ENCODE measurements around the gene GDPD5.

Gene GDPD5

DNA sequence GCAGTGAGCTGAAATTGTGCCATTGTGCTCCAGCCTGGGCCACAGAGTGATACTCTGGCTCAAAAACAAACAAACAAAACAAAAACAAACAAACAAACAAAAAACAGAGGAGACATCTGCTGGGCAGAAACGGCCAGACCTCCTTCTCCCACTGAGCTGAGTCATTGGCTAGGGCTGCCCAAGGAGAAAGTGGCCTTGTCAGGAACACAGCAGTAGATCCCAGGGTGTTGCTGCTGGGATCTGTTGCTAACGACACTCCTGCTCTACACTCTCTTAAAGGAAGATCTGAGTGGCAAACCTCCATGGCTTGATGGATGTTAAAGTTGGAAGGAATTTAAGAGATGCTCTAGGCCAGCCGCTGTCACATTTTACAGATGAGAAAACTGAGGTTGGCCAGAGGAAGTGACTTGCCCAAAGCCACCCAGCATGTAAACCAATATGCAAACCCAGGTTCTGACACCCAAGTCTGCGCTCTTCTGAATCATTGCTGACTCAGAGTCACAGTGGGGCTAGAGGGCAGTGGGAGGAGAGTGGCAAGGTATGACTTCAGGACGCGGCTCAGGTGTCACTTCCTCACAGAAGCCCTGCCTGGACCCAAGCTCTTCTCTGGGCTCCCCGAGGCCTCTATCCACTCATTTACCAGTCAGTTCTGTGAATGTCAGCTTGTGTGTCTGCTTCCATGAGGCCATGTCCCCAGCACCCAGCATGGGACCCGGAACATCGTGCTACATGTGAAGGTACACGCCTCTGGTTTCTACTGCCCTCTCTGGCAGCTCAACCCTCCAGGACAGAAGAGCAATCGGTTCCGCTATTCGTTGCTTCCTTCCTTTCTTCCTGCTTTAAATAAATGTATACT lies 11.3 kb upstream of the GDPD5 start:
- FAIRE-seq: no peak
- DNase-seq (ENCODE audit: low spot score): peak; percentile 62

DNA sequence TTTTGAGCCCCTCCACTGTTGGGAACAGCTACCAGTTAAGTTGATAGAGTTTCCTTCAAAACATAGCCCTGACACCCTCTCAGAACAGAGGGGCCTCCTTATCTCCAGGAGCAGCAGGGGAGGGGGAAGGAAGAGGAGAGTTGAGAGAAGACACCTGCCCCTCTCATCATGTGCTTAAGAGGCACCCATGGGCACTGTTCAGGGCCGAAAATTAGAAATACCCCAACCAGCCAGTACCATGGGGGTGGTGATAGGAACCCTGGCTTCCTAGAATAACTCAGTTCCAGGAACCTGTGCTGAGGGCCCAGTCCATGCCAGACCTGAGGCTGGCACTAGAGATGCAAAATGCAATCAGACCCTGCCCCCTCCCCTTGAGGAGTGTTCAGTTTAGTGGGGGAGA lies 9.3 kb upstream of the GDPD5 start:
- DNase-seq (ENCODE audit: low spot score) (no peak), FAIRE-seq (no peak)

DNA sequence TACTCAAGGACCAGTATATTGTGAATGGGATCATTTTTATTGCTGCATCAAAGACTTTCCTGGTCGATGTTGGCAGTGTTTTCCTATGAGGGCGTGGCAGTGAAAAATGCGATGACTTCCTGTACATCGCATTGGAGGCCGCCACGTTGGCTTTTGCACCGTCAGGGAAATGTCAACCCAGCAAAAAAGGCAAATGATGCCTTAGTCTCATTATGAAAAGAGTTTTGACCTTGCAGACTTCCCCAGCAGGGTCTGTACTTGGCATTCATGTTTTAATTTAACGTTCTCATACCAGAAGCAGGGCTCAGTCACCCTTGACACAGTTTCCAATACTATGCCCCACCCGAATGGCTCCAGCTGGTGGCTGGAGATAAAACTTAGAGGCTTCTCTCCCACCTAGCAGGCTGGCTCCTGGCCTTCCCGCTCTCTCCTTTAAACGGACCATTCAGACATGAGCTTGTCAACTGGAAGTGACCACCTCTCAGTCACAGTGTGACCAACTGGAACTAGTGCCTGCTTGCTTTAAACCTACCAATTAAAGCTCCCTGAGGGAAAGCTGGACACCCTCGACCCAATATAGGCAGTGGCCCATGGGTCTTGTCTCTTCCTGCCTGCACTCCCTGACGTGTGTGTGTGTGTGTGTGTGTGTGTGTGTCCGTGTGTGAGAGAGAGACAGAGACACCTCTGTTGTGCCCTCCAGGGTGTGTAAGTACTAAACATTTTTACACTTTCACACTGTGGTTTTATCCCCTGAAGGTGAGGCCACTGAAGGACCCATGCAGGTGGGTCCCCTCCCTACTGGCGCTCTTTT lies 8.7 kb upstream of the GDPD5 start:
- no peak for DNase-seq (ENCODE audit: low spot score)
- FAIRE-seq: no peak

DNA sequence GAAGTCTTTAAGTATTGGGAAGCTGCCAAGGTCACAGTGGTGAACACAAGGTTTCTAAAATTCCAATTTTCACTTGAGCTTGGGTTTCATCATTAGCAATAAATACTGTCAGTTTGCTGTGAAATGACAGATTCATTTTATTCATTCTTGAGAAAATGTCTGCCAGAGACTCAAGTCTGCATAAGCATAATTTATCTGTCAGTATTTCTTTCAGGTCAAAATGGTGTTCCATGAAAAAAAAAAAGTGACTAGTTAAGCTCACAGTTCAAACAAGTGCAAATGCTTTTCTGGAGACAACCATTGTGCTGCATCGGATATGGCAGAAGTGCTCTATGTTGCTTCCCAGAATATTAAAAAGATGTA lies 8.1 kb upstream of the GDPD5 start:
- FAIRE-seq (no peak), DNase-seq (ENCODE audit: low spot score) (no peak)

DNA sequence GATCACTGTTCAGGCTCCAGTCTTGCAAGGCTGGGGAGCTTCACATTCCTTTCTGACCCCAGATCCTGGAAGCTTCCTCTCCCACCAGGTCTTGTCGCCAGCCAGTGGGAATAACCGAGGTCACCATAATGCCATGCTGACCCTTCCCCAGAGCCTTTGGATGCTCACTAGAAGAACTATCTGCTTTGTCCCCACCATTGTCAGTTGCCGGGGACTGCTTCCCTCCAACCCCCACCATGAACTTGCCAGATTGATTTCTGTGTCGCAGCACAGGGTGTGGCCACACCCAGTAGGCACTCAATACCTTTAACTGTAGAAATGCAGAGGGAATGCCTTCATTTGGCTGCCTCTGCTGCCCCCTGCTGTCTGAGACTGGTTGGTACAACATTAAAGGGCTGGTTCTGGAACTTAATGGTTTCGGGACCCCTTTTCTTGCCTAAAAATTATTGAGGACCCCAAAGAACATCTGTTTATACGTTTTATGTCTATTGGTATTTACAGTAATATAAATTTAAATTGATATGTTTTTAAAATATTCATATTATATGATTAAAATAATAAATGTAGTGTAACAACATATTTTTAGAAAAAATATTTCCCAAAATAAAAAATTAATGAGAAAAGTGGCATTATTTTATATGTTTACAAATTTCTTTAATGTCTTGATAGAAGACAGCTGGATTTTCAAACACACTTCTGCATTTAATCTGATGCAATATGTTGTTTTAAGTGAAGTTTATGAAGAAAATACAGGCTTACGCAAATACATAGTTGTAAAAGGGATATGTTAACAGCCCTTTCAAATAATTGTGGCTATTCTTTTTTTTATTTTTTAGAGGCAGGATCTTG lies 6.7 kb upstream of the GDPD5 start:
- FAIRE-seq (peak; percentile 65), DNase-seq (ENCODE audit: low spot score) (peak; percentile 80)

DNA sequence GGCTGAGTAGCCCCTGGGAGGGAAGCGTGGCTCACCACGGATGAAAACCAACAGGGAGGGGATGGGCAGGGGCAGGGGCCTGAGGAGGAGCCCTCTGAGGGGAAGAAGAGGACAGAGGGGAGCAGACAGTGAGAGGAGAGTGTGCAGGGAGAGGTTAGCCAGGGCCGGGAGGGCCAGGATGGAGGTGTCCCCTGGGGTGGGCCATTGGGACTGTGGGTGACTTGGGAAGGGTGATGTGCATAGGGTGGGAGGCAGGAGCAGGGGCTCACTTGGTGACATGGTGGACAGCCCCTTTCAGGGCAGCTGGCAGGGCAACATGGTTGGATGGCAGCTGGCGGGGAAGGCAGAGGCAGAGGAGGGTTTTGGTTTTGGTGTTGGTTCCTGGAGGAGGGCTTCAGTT lies 5.6 kb upstream of the GDPD5 start:
- DNase-seq (ENCODE audit: low spot score): no peak
- no peak for FAIRE-seq

DNA sequence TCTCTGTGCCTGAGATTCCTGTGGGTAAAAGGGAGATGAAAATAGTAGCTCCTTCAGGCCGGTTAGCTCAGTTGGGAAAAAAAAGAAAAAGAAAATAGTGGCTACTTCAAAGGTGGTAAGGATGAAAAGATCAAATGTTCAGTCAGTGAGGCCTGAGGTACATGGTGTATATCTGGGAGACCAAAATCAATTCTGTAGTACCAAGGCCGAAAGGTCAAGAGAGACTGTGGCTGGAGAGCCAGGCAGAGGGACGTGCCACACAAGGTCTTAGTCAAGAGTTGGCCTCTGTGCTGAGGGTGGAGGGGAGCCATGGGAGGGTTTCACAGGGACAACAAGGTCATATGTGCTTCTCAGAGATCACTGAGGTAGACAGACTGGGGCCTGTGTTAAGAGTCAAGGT lies 4.8 kb upstream of the GDPD5 start:
- no peak for DNase-seq (ENCODE audit: low spot score)
- FAIRE-seq: no peak

DNA sequence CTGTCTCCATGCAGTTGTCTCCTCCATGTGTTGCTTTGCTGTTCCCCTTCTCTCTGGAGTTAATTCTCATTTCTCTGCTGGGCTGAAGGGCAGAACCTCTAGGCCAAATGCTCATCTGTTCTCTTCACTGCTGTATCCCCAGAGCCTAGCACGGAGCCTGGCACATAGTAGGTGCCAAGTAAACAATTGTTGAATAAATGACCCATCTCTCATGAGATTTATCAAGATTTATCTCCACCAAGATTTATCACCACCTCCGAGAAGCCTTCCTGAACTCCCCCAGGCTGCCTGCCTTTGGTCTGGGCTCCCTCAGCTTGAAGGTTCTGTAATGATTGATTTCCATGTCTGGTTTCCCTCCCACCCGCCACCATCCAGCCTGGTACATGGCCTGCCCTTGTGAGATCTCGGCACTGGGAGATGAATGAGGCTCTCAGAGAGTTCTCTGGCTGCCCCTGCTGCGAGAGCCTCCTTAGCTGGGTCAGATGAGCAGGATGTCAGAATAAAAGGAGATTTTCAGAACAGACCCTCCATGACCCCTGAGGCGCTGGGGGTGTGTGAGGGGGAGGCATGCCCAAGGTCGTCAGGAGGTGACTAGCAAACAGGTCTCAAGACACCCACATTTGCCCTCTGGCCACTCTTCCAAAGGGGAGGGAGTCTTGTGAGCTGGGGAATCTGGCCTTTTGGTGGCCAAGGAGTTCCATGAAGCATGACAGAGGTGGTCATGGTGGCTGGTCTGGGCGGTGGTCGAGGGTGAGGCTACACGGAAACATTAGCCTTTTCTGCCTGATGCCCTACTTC lies 2.4 kb upstream of the GDPD5 start:
- DNase-seq (ENCODE audit: low spot score) (no peak), FAIRE-seq (no peak)

DNA sequence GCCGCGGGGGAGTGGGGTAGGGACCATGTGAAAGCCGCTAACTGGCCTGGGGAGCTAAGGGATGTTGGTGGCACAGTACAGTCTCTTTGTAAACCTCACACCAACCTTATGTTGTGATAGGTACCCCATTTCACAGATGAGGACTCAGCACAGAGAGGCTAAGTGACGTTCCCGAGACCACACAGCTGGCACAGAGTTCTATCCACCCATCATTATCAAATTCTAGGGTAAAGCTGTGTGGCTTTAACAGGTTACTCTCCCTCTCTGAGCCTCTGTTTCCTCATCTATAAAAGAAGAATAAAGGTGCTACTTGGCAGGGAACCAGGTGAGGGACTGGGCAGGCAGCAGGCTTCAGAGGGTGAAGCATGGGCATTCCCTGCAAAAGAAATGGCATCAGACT lies 1.4 kb upstream of the GDPD5 start:
- no peak for FAIRE-seq
- DNase-seq (ENCODE audit: low spot score): no peak

DNA sequence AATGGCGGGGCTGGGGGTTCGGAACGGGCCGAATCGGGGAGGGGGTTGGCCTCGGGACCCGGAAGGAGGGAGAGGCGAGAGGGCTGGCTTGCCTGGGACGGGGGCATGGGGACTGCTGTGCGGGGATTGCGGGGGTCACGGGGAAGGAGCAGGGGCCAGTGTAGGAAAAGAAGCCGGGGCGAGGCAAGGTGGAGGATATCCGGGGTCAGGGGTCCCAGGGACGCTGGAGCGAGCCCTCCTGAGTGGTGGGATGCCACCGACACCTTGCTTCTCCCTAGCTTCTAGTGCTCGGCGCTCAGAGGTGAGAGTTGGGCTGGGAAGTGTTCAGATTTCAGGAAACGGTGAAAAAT lies 426 bp upstream of the GDPD5 start:
- DNase-seq (ENCODE audit: low spot score) (no peak), FAIRE-seq (no peak)

DNA sequence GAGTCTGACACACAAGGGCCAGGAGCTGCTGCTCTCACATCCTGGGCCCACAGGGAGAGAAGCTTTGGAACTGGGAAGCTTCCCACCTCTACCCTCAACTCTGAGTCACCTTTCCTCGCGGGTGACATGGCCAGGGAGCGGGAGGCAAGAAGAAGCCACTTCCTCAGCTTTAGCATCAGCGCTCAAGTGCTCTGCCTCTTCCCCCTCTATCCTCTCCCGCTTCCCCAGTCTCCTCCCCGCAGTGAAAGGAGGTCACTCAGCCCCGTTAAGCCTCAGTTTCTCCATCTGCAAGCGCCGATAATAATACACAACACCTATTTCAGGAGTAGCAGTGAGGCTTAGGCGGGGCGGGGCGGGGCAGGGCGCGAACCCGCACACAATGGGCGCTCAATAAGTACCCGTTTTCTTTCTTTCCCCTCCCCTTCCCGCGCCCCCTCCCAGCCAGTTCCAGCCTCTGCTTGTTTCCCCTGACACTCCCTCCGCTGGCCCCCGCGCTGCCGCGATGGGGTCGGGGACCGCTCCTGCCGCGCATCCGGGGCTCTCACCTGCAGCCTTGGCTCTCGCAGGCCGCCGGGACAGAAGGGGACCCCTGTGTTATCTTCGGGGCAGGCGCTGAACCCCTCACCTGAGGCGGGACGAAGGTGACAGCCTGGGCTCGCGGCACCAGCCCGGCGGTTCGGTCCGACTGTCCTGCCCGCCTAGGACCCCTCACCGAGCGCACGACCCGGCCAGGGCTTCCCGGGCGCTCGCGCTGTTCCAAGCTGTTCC lies 892 bp downstream of the GDPD5 start:
- DNase-seq (ENCODE audit: low spot score) (peak; percentile 47), FAIRE-seq (no peak)

DNA sequence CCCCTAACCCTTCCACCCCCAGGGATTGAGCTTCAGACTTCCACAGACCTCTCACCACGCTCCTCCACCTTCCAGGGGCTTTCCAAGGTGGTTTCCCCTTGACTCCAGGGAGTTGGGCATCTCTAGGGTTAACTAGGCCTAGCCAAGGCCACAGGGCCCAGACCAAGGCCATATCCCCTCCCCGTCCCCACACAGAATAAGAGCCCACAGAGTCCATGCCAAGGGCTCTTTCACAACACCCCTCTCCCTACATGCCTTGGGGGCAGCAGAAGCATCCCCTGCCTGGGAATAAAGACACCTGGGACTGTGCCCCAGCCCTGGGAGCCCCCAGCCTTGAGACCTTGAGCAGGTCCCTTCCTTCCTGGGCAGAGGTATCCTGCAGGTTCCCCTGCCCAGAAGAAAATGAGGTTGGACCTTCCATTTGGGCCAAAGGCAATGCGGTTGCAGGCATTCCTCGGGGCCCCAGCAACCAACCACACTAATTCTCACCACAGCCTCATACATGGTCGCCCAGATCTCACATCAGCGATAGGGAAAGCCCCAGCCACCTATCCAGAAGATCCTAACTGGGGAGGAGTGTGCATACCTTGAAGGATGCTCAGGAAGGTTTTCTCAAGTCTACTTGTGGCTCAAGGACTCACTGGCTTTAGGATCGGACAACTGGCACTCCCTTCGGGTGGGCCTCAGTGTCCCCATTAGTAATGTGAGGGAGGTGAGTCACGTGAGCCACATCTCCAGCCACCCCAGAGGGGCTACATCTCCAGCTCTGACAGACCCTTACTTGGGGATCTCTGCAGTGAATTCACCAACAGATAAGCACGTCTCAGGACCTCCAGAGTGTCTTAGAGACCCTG lies 1.7 kb downstream of the GDPD5 start:
- DNase-seq (ENCODE audit: low spot score) (no peak), FAIRE-seq (no peak)

DNA sequence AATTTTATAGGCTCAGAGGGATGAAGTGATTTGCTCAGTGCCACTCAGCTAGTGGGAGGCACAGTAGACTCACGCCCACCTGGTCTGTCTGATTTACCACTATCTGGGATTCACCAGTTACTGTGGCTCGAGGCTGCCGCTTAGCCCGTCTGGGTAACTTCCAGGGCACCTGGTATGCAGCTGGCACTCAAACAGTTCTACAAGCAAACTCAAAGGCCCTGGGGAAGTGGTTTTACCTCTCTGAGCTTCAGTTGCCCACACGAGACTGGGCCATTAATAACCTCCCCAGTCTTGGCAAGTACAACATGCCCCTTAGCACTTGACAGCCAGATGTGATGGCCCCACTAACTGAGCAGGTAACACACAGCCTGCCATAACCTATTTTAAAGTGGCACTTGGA lies 2.6 kb downstream of the GDPD5 start:
- FAIRE-seq: no peak

DNA sequence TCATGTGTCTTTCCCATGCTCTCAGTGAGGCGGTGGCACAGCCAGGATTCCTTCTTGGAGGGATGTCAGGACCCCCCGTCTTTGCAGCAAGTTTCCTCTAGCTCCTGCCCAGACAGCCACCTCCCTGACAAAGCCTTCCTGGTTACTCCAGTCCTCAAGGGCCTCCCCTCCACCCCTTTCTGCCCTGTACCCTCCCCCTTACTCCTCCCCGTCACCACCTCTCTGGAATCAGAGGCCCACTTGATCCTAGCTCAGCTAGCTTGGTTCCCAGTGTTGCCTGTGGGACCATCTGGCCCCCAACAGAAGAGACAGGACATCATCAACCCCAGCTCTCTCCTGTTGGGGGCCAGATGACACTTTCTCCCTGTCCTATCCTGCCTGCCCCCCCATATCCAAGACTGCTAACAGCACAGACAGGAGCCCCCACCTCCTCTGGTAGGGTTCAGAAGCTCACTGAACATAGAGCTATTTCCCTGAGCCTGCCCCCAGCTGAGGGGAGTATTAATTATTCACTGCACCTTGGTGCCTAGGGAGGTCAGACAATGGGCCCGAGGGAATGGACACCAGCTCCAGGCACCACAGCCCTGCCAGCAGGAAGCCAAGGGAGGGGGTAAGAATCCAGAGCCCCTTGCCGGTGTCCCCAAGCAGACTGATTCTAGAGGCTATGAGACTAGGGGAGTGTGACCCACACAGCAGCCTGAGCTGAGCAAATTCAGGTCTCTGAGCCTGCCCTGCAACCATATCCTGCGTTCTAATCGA lies 3.3 kb downstream of the GDPD5 start:
- FAIRE-seq: no peak

More for the DNA sequence above, 2.6 kb downstream of the GDPD5 start:
- DNase-seq (ENCODE audit: low spot score): no peak

DNA sequence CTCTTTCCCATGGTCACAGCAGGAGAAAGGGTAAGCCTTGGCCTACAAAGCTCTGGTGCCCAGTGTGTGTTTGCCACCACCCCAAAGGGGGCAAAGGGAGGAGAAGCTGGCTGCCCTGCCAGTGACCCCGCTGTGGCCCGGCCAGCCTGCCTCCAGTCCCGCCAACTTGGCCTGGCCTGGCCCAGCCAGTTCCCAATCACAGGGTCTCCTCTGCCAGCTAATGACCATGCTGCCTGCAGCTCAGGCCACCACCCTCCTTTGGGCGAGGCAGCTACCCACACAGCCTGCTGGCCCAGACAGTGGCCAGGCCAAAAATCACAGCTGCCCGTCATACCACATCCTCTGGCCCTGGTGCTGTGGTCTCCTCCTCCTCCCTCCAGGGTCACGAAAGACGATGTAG lies 5.1 kb downstream of the GDPD5 start:
- FAIRE-seq: no peak
- DNase-seq (ENCODE audit: low spot score): no peak

More for the DNA sequence above, 3.3 kb downstream of the GDPD5 start:
- no peak for DNase-seq (ENCODE audit: low spot score)

DNA sequence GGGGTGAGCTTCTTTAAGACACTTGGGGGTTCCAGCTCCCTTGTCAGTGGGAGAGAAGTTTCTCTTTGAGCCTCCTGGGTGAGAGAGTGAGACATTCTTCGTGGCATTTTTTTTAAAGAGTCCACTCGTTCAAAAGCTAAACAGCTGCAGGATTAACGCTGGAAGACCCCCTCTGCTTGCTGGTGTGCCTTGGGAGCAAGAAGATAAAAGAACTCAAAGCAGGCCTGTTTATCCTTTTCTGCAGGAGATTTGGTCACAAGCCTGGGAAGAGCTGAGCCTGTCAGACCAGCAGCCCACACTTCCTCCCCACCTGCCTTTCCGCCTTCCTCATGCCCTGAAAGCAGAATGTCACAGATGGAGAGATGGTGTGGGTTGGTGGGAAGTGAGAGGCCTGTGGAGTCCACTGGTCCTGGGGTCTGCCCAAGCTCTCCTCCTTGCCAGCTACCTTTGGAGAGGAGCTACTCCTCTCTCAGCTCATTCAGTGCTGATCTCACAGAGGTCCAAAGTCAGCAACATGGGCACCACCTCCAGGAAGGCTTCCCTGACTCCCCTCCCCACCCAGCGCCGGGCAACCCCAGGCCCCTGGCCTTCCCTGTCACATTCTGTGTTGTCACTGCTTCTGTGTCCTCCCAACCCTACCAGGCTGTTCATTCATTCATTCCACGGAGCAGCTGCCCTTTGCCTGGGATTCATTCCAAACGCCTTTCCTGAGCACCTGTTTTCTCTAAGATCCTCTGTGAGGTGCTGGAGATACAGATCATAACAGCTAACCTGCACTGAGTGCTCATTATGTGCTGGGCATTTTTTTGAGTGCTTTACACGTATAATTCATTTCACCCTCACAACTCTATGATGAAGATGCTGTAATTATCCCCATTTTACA lies 6.7 kb downstream of the GDPD5 start:
- FAIRE-seq (no peak), DNase-seq (ENCODE audit: low spot score) (no peak)

DNA sequence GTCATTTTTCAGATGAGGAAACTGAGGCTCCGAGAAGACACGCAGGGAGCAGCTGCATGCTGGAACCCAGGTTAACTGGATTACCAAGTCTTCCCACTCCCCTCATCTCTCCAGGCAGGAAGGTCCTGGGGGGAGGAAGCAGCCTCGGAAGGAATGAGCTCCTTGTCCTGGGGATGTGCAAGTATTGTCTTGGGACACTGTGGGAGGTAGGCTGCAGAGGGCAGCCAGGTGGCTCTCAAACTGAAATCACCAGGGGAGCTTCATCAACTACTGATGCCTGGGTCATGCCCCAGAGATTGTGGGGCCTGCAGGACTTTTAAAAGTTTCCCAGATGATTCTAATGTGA lies 7.6 kb downstream of the GDPD5 start:
- no peak for FAIRE-seq

DNA sequence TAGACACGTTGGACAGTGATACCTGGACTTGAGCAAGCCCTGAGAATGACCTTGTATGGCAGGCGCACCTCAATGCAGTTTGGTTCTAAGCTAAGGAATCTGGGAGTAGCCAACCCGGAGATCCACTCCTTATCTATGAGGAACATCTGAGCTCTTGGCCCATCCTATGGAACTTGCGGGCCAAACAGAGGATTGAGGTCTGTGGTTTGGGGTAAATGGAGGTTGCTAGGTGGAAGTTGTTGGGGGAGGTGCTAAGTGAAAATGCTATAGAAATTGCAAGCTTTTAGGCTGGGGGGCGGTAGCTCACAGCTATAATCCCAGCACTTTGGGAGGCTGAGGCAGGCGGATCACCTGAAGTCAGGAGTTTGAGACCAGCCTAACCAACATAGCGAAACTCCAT lies 8.9 kb downstream of the GDPD5 start:
- DNase-seq (ENCODE audit: low spot score): no peak
- FAIRE-seq: no peak

More for the DNA sequence above, 7.6 kb downstream of the GDPD5 start:
- DNase-seq (ENCODE audit: low spot score): no peak

Data from urothelium cell line (cell line).